Measurements from ENCODE around the gene SPARC.

DNA sequence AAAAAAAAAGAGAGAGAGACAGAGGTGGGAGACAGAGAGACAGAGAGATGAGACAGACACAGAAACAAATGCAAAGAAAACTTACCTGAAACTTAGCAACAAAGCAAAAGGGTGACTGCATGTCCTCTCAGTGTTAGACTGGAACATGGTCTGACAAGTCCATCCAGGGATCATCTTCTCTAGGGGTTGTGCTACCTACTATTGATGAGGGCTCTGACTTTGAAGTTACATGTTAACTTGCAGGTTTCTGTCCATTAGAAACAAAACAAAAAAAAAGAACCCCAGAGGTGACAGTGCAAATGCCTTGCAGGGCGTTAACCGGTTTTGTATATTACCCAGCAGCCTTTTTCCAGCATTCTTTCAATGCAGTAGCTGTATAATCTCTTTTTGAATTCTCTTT, 13.6 kb upstream of the SPARC start:
- TF ChIP-seq, protein P1, sequence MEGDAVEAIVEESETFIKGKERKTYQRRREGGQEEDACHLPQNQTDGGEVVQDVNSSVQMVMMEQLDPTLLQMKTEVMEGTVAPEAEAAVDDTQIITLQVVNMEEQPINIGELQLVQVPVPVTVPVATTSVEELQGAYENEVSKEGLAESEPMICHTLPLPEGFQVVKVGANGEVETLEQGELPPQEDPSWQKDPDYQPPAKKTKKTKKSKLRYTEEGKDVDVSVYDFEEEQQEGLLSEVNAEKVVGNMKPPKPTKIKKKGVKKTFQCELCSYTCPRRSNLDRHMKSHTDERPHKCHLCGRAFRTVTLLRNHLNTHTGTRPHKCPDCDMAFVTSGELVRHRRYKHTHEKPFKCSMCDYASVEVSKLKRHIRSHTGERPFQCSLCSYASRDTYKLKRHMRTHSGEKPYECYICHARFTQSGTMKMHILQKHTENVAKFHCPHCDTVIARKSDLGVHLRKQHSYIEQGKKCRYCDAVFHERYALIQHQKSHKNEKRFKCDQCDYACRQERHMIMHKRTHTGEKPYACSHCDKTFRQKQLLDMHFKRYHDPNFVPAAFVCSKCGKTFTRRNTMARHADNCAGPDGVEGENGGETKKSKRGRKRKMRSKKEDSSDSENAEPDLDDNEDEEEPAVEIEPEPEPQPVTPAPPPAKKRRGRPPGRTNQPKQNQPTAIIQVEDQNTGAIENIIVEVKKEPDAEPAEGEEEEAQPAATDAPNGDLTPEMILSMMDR (IDR thresholded peaks at IDR 0.05; ENCODE audit: insufficient read depth, low read length), result no peak
- TF ChIP-seq POLR2AphosphoS5 (IDR thresholded peaks at IDR 0.05; ENCODE audit: low read depth) (no peak), REST (IDR thresholded peaks at IDR 0.05; ENCODE audit: insufficient replicate concordance, low read depth) (no peak), GABPA (IDR thresholded peaks at IDR 0.05; ENCODE audit: low read depth) (no peak), SPI1 (IDR thresholded peaks at IDR 0.05; ENCODE audit: borderline replicate concordance, low read depth) (no peak)

Data from HL-60 (cell line).